ENCODE results near the gene LGALSL. TPM values are rescaled to one million over a fixed set of nuclear protein-coding genes. Genes with fewer than 3 reads are reported as not detected.

Gene LGALSL
- polyA plus RNA-seq, 1 of the 3 experiments (the other 2 are of a cell fraction) = 6.5 TPM

DNA sequence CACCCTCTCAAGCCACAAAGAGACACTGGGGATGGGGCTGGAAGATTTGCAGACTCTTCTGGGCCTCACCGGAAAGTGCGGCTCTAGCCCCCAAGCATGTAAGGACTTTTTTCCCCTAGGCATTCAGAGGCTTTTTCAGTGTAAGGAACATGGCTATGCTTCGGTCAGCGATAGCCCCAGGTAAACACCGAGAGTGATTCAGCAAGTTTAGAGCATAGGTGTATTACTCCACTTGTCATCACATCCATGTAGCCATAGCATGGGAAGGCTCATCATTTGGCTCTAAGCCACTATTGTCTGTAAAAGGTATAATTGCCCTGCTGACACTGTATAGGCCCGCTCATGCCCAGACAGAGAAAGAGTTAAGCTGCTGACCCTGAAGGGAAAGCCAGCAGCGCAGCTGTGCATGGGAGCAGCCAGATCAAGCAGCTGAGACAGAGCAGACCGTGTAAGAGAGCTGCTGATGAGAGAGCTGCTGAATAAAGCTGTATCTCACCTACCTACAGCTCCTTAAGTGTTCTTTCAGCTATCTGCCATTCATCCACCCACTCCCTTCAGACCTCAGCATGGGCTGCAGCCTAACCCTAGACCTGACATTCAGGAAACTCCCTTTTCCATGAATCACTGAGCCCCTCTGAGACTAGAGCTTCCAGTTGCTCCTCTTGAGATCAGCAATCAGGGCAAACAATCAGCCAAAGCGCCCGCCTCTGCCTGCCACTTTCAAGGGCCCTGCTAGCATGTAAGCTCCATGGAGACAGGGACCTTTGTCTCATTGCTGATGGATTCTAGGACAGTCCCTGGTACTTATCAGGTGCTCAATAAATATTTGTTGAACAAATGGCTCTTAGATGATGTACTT, 25.5 kb downstream of the LGALSL start:
- Histone ChIP-seq H4K20me1 (ENCODE audit: insufficient read depth) (no peaks in the 10 kb centered on the region), H3K9me3 (no peaks in the 10 kb centered on the region), H3K27me3 (ENCODE audit: insufficient read depth) (no peaks in the 10 kb centered on the region), H3K4me1 (ENCODE audit: control insufficient read depth in 1 of 2, insufficient read depth in 2 of 2, low read depth in 1 of 2, low read length in 1 of 2) (peaks cover 5 to 10% of the 10 kb centered on the region in 2 experiments; a peak in 1 of 4 replicates), H3K27ac (ENCODE audit: low read depth in 2 of 2, low read length in 1 of 2) (no peak overlapping the region), H3K36me3 (replicated peaks in 1 of 2; ENCODE audit: control insufficient read depth in 1 of 2, insufficient read depth in 2 of 2, low read length in 1 of 2) (no peaks in the 10 kb centered on the region), H3K79me2 (ENCODE audit: insufficient read depth) (no peaks in the 10 kb centered on the region), H3K4me3 (ENCODE audit: low read depth in 2 of 2, low read length in 1 of 2) (no peak overlapping the region), H3K9me2 (no peaks in the 10 kb centered on the region), H2AFZ (ENCODE audit: low read depth) (no peak overlapping the region), H3F3A (replicated peaks; ENCODE audit: insufficient read depth) (peaks cover 8% of the 10 kb centered on the region), H3K9ac (no peak overlapping the region), H3K4me2 (no peak overlapping the region)
- DNase-seq = no peak
- ChIA-PET POLR2A (no interaction called here), CTCF (interaction anchor here (1.1 to 1.7 kb wide), 2 partner anchors 9 to 149 kb away, joined by 3 to 7 read pairs; no protein-coding TSS in a partner anchor)
- 86% methylated on average over 9 of the region's 10 CpGs for WGBS (ENCODE audit: low lambda C conversion rate)
- no peak for TF ChIP-seq EP300 (IDR thresholded peaks at IDR 0.05; ENCODE audit: borderline replicate concordance in 1 of 2, low read depth in 1 of 2, low read length in 1 of 2)
- TF ChIP-seq, protein P1, sequence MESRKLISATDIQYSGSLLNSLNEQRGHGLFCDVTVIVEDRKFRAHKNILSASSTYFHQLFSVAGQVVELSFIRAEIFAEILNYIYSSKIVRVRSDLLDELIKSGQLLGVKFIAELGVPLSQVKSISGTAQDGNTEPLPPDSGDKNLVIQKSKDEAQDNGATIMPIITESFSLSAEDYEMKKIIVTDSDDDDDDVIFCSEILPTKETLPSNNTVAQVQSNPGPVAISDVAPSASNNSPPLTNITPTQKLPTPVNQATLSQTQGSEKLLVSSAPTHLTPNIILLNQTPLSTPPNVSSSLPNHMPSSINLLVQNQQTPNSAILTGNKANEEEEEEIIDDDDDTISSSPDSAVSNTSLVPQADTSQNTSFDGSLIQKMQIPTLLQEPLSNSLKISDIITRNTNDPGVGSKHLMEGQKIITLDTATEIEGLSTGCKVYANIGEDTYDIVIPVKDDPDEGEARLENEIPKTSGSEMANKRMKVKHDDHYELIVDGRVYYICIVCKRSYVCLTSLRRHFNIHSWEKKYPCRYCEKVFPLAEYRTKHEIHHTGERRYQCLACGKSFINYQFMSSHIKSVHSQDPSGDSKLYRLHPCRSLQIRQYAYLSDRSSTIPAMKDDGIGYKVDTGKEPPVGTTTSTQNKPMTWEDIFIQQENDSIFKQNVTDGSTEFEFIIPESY (IDR thresholded peaks at IDR 0.05; ENCODE audit: borderline replicate concordance, low read depth) = no peak
- TF ChIP-seq, protein P2, sequence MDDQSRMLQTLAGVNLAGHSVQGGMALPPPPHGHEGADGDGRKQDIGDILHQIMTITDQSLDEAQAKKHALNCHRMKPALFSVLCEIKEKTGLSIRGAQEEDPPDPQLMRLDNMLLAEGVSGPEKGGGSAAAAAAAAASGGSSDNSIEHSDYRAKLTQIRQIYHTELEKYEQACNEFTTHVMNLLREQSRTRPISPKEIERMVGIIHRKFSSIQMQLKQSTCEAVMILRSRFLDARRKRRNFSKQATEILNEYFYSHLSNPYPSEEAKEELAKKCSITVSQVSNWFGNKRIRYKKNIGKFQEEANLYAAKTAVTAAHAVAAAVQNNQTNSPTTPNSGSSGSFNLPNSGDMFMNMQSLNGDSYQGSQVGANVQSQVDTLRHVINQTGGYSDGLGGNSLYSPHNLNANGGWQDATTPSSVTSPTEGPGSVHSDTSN (IDR thresholded peaks at IDR 0.05) = no peak
- TF ChIP-seq, protein P3, sequence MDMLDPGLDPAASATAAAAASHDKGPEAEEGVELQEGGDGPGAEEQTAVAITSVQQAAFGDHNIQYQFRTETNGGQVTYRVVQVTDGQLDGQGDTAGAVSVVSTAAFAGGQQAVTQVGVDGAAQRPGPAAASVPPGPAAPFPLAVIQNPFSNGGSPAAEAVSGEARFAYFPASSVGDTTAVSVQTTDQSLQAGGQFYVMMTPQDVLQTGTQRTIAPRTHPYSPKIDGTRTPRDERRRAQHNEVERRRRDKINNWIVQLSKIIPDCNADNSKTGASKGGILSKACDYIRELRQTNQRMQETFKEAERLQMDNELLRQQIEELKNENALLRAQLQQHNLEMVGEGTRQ (IDR thresholded peaks at IDR 0.05; ENCODE audit: borderline replicate concordance, low read depth, low read length) = no peak
- TF ChIP-seq POLR2AphosphoS5 (IDR thresholded peaks at IDR 0.05; ENCODE audit: low read depth, low read length) = no peak
- TF ChIP-seq, protein P4, sequence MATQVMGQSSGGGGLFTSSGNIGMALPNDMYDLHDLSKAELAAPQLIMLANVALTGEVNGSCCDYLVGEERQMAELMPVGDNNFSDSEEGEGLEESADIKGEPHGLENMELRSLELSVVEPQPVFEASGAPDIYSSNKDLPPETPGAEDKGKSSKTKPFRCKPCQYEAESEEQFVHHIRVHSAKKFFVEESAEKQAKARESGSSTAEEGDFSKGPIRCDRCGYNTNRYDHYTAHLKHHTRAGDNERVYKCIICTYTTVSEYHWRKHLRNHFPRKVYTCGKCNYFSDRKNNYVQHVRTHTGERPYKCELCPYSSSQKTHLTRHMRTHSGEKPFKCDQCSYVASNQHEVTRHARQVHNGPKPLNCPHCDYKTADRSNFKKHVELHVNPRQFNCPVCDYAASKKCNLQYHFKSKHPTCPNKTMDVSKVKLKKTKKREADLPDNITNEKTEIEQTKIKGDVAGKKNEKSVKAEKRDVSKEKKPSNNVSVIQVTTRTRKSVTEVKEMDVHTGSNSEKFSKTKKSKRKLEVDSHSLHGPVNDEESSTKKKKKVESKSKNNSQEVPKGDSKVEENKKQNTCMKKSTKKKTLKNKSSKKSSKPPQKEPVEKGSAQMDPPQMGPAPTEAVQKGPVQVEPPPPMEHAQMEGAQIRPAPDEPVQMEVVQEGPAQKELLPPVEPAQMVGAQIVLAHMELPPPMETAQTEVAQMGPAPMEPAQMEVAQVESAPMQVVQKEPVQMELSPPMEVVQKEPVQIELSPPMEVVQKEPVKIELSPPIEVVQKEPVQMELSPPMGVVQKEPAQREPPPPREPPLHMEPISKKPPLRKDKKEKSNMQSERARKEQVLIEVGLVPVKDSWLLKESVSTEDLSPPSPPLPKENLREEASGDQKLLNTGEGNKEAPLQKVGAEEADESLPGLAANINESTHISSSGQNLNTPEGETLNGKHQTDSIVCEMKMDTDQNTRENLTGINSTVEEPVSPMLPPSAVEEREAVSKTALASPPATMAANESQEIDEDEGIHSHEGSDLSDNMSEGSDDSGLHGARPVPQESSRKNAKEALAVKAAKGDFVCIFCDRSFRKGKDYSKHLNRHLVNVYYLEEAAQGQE (IDR thresholded peaks at IDR 0.05; ENCODE audit: low read depth, low read length) = no peak
- no peak for TF ChIP-seq YY1 (IDR thresholded peaks at IDR 0.05; ENCODE audit: low read depth)
- TF ChIP-seq RAD21 (IDR thresholded peaks at IDR 0.05; ENCODE audit: low read length) = no peak
- no peak for TF ChIP-seq FOSL2 (IDR thresholded peaks at IDR 0.05; ENCODE audit: borderline replicate concordance, low read depth)
- no peak for TF ChIP-seq TCF12 (IDR thresholded peaks at IDR 0.05)
- TF ChIP-seq SIN3A (IDR thresholded peaks at IDR 0.05; ENCODE audit: borderline replicate concordance, low read depth, low read length) = no peak
- TF ChIP-seq, protein P5, sequence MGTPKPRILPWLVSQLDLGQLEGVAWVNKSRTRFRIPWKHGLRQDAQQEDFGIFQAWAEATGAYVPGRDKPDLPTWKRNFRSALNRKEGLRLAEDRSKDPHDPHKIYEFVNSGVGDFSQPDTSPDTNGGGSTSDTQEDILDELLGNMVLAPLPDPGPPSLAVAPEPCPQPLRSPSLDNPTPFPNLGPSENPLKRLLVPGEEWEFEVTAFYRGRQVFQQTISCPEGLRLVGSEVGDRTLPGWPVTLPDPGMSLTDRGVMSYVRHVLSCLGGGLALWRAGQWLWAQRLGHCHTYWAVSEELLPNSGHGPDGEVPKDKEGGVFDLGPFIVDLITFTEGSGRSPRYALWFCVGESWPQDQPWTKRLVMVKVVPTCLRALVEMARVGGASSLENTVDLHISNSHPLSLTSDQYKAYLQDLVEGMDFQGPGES (IDR thresholded peaks at IDR 0.05; ENCODE audit: low read depth, low read length) = no peak
- TF ChIP-seq GABPA (IDR thresholded peaks at IDR 0.05; ENCODE audit: low read depth) = no peak
- TF ChIP-seq, protein P6, sequence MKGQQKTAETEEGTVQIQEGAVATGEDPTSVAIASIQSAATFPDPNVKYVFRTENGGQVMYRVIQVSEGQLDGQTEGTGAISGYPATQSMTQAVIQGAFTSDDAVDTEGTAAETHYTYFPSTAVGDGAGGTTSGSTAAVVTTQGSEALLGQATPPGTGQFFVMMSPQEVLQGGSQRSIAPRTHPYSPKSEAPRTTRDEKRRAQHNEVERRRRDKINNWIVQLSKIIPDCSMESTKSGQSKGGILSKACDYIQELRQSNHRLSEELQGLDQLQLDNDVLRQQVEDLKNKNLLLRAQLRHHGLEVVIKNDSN (IDR thresholded peaks at IDR 0.05; ENCODE audit: borderline replicate concordance, low read depth) = no peak
- no peak for TF ChIP-seq RXRA (IDR thresholded peaks at IDR 0.05; ENCODE audit: borderline replicate concordance, low read depth)
- no peak for TF ChIP-seq MXI1 (IDR thresholded peaks at IDR 0.05; ENCODE audit: low read depth, low read length)
- no peak for TF ChIP-seq CHD2 (IDR thresholded peaks at IDR 0.05; ENCODE audit: low read length, partially characterized antibody)
- TF ChIP-seq RFX5 (IDR thresholded peaks at IDR 0.05; ENCODE audit: low read length) = no peak
